Subcutaneous abdominal adipose tissue (tissue), 5 donors: Measurements from ENCODE around the gene MTG2.

ENCODE experiments used
- H3K27ac ChIP-seq: one replicate; pipeline ENCODE4 v1.7.0; 2013; ENCODE audit warnings: low read depth, mild to moderate bottlenecking, inconsistent platforms, low read length, moderate library complexity
- H3K27me3 ChIP-seq, 5 donors: one replicate each; pipeline ENCODE4 v1.7.0; 2013; ENCODE audit warnings: low read length in 5 of 5, inconsistent platforms in 1 of 5; ENCODE audit not compliant: control insufficient read depth in 5 of 5, insufficient read depth in 4 of 5
- H3K36me3 ChIP-seq, 5 donors: one replicate each; pipeline ENCODE4 v1.7.0; 2013; ENCODE audit warnings: low read length in 5 of 5; ENCODE audit not compliant: control insufficient read depth in 5 of 5, insufficient read depth in 5 of 5
- H3K4me1 ChIP-seq, 5 donors: one replicate each; pipeline ENCODE4 v1.7.0; 2013; ENCODE audit warnings: low read length in 5 of 5, mild to moderate bottlenecking in 3 of 5, moderate library complexity in 1 of 5; ENCODE audit not compliant: control insufficient read depth in 5 of 5, insufficient read depth in 5 of 5
- H3K4me3 ChIP-seq, 5 donors: one replicate each; pipeline ENCODE4 v1.7.0; 2013; ENCODE audit warnings: low read length in 5 of 5, low read depth in 1 of 5
- H3K9ac ChIP-seq, 5 donors: one replicate each; pipeline ENCODE4 v1.7.0; 2013; ENCODE audit warnings: low read length in 5 of 5, mild to moderate bottlenecking in 4 of 5, moderate library complexity in 3 of 5
- H3K9me3 ChIP-seq, 5 donors: one replicate each; pipeline ENCODE4 v1.7.0; 2013; ENCODE audit warnings: low read length in 5 of 5; ENCODE audit not compliant: control insufficient read depth in 5 of 5
- donor health status: healthy.
- donor health status: healthy.
- donor health status: healthy.
- donor health status: healthy.
- donor health status: healthy.

Gene MTG2

GRCh38 chr20:62178316-62179161, 4.3 kb upstream of the MTG2 start:
- Histone ChIP-seq H3K27ac (peak overlapping the region; percentile 35), H3K4me3 (no peak overlapping the region), H3K9me3 (no peaks in the 10 kb centered on the region), H3K9ac (no peak overlapping the region), H3K36me3 (peaks cover 0 to 38% (median 24%) of the 10 kb centered on the region in 5 donors), H3K4me1 (peaks cover 2 to 23% (median 14%) of the 10 kb centered on the region in 5 donors), H3K27me3 (no peaks in the 10 kb centered on the region)

- H3K4me3 ChIP-seq = no peak overlapping the region
- no peaks in the 10 kb centered on the region for H3K9me3 ChIP-seq
- peak overlapping the region; percentile 35 for H3K27ac ChIP-seq
- no peak overlapping the region for H3K9ac ChIP-seq
- H3K27me3 ChIP-seq = no peaks in the 10 kb centered on the region
- H3K36me3 ChIP-seq = peaks cover 0 to 38% (median 21%) of the 10 kb centered on the region in 5 donors
- H3K4me1 ChIP-seq = peaks cover 5 to 29% (median 18%) of the 10 kb centered on the region in 5 donors
Measured at GRCh38 chr20:62179162-62179504, 3.7 kb upstream of the MTG2 start.

GRCh38 chr20:62181808-62182207, 1.0 kb upstream of the MTG2 start:
- no peaks in the 10 kb centered on the region for H3K9me3 ChIP-seq
- no peaks in the 10 kb centered on the region for H3K27me3 ChIP-seq
- H3K36me3 ChIP-seq = peaks cover 0 to 14% (median 7%) of the 10 kb centered on the region in 5 donors
- peak overlapping the region; percentile 87 for H3K27ac ChIP-seq
- H3K4me3 ChIP-seq = peak overlapping the region in 2 of 5 donors; percentile 89 to 90
- peaks cover 5 to 34% (median 22%) of the 10 kb centered on the region in 5 donors for H3K4me1 ChIP-seq
- peak overlapping the region in 2 of 5 donors; percentile 75 to 98 for H3K9ac ChIP-seq

- peaks cover 0 to 8% (median 7%) of the 10 kb centered on the region in 5 donors for H3K36me3 ChIP-seq
- no peaks in the 10 kb centered on the region for H3K27me3 ChIP-seq
- H3K4me3 ChIP-seq = peak overlapping the region; percentile 86 to 90 (median 89)
- H3K9ac ChIP-seq = peak overlapping the region; percentile 87 to 98 (median 98)
- H3K27ac ChIP-seq = peak overlapping the region; percentile 87
- no peaks in the 10 kb centered on the region for H3K9me3 ChIP-seq
- H3K4me1 ChIP-seq = peaks cover 5 to 39% (median 31%) of the 10 kb centered on the region in 5 donors
Measured at GRCh38 chr20:62183426-62184142, 756 bp downstream of the MTG2 start.

- peaks cover 0 to 15% (median 8%) of the 10 kb centered on the region in 5 donors for H3K36me3 ChIP-seq
- H3K9me3 ChIP-seq = no peaks in the 10 kb centered on the region
- no peak overlapping the region for H3K27ac ChIP-seq
- H3K4me3 ChIP-seq = no peak overlapping the region
- H3K4me1 ChIP-seq = peaks cover 5 to 31% (median 31%) of the 10 kb centered on the region in 5 donors
- H3K27me3 ChIP-seq = no peaks in the 10 kb centered on the region
- peak overlapping the region in 1 of 5 donors; percentile 10 for H3K9ac ChIP-seq
Measured at GRCh38 chr20:62186096-62186426, 3.2 kb downstream of the MTG2 start.

- Histone ChIP-seq H3K36me3 (peaks cover 0 to 22% (median 12%) of the 10 kb centered on the region in 5 donors), H3K9ac (peak overlapping the region in 3 of 5 donors; percentile 48 to 68 (median 61)), H3K9me3 (no peaks in the 10 kb centered on the region), H3K4me1 (peaks cover 5 to 27% (median 25%) of the 10 kb centered on the region in 5 donors), H3K27ac (peak overlapping the region; percentile 57), H3K4me3 (no peak overlapping the region), H3K27me3 (no peaks in the 10 kb centered on the region)
Measured at GRCh38 chr20:62186887-62187866, 4.3 kb downstream of the MTG2 start.

GRCh38 chr20:62190639-62191411, 8.0 kb downstream of the MTG2 start:
- H3K27me3 ChIP-seq = no peaks in the 10 kb centered on the region
- H3K9me3 ChIP-seq = no peaks in the 10 kb centered on the region
- H3K9ac ChIP-seq = peak overlapping the region in 1 of 5 donors; percentile 45
- H3K27ac ChIP-seq = no peak overlapping the region
- no peak overlapping the region for H3K4me3 ChIP-seq
- peaks cover 0 to 11% (median 9%) of the 10 kb centered on the region in 5 donors for H3K4me1 ChIP-seq
- H3K36me3 ChIP-seq = peaks cover 0 to 34% (median 32%) of the 10 kb centered on the region in 5 donors

- Histone ChIP-seq H3K36me3 (peaks cover 0 to 41% (median 38%) of the 10 kb centered on the region in 5 donors), H3K27ac (no peak overlapping the region), H3K9me3 (no peaks in the 10 kb centered on the region), H3K27me3 (no peaks in the 10 kb centered on the region), H3K4me3 (no peak overlapping the region), H3K4me1 (peaks cover 0 to 8% (median 7%) of the 10 kb centered on the region in 5 donors), H3K9ac (no peak overlapping the region)
Measured at GRCh38 chr20:62191781-62192559, 9.1 kb downstream of the MTG2 start.
